Endothelial cell of umbilical vein (primary cell): Measurements from ENCODE around the gene RAPGEF6.

ENCODE experiments used
- EZH2 ChIP-seq: IDR thresholded peaks from 2 replicates; pipeline ENCODE4 v1.6.1; 2012; ENCODE audit warnings: borderline replicate concordance, low read depth, mild to moderate bottlenecking, moderate library complexity, low read length, inconsistent platforms; ENCODE audit not compliant: severe bottlenecking
- JUN ChIP-seq: IDR thresholded peaks from 2 replicates; pipeline ENCODE4 v1.6.1; 2011; ENCODE audit warnings: borderline replicate concordance, low read depth; ENCODE audit not compliant: insufficient read length, insufficient read depth
- POLR2A ChIP-seq: IDR thresholded peaks from 2 replicates; pipeline ENCODE4 v1.6.1; 2012; ENCODE audit warnings: low read depth, mild to moderate bottlenecking, control low read depth, low read length
- TF ChIP-seq, protein P1 (sequence below), 2 donors: IDR thresholded peaks; 1 replicate in 1 of 2; 2 replicates in 1 of 2; pipeline ENCODE4 v1.5.1; 2011; ENCODE audit warnings: low read length in 2 of 2, mild to moderate bottlenecking in 2 of 2, moderate library complexity in 2 of 2, control low read depth in 1 of 2, inconsistent platforms in 1 of 2, low read depth in 1 of 2; ENCODE audit not compliant: insufficient read depth in 1 of 2; ENCODE audit errors: extremely low read depth in 1 of 2
- TF ChIP-seq, protein P2 (sequence below): IDR thresholded peaks from 2 replicates; pipeline ENCODE4 v1.6.1; 2011; ENCODE audit not compliant: insufficient read depth, insufficient read length

DNA sequence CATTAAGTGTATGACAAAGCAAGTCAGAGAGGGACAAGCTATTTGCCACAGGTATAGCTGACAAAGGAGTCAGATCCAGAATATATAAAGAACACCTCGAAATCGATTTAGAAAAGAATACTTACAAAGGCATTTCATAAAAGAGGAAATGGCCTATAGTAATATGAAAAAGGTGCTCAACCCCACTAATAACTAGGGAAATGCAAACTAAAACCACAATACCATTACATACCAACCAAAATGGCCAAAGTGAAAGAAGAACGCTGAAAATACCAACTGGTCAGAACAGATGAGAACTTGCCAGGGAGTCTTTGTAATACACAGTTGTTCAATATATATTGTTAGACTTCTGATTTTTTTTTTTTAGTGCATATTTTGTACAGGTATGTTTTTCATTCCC lies 218.3 kb downstream of the RAPGEF6 start:
- TF ChIP-seq POLR2A (no peak), JUN (no peak), EZH2 (no peak)
- TF ChIP-seq, protein P1, sequence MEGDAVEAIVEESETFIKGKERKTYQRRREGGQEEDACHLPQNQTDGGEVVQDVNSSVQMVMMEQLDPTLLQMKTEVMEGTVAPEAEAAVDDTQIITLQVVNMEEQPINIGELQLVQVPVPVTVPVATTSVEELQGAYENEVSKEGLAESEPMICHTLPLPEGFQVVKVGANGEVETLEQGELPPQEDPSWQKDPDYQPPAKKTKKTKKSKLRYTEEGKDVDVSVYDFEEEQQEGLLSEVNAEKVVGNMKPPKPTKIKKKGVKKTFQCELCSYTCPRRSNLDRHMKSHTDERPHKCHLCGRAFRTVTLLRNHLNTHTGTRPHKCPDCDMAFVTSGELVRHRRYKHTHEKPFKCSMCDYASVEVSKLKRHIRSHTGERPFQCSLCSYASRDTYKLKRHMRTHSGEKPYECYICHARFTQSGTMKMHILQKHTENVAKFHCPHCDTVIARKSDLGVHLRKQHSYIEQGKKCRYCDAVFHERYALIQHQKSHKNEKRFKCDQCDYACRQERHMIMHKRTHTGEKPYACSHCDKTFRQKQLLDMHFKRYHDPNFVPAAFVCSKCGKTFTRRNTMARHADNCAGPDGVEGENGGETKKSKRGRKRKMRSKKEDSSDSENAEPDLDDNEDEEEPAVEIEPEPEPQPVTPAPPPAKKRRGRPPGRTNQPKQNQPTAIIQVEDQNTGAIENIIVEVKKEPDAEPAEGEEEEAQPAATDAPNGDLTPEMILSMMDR (IDR thresholded peaks at IDR 0.05; ENCODE audit: extremely low read depth in 1 of 2, insufficient read depth in 1 of 2, low read depth in 1 of 2, low read length in 2 of 2), result no peak
- TF ChIP-seq, protein P2, sequence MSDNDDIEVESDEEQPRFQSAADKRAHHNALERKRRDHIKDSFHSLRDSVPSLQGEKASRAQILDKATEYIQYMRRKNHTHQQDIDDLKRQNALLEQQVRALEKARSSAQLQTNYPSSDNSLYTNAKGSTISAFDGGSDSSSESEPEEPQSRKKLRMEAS, result no peak
